Astrocyte of the spinal cord (primary cell): ENCODE data around the gene GRK6.

Experiments
- DNase-seq: peaks from one replicate; pipeline ENCODE4 v3.0.0; 2011; ENCODE audit warnings: low read depth, low spot score
- H3K4me3 ChIP-seq: 2 replicates; pipeline ENCODE4 v1.5.1; 2011; ENCODE audit warnings: low read depth, mild to moderate bottlenecking, low read length, moderate library complexity
- CTCF ChIP-seq: IDR thresholded peaks from 2 replicates; pipeline ENCODE4 v1.5.1; 2012; ENCODE audit warnings: low read depth, mild to moderate bottlenecking, low read length, inconsistent platforms
- in situ Hi-C: cut with HindIII; loops from 2 replicates; pipeline ENCODE4 v1.10.0; 2017; ENCODE audit warnings: low sequenced_read_pairs

Gene GRK6

GRCh38 chr5:177477701-177478477, 51.4 kb downstream of the GRK6 start:
- DNase-seq: peak; percentile 31
- in situ Hi-C loops: no loop called here
- H3K4me3 ChIP-seq: no peak overlapping the region
- TF ChIP-seq CTCF: no peak

- in situ Hi-C loops: no loop called here
Observed at GRCh38 chr5:177478711-177479646, 52.5 kb downstream of the GRK6 start.

GRCh38 chr5:177479774-177480173, 53.3 kb downstream of the GRK6 start:
- H3K4me3 ChIP-seq: no peak overlapping the region
- peak; percentile 57 for DNase-seq
- in situ Hi-C loops: no loop called here
- no peak for TF ChIP-seq CTCF

More at GRCh38 chr5:177478711-177479646, 52.5 kb downstream of the GRK6 start:
- DNase-seq: peak; percentile 39
- no peak for TF ChIP-seq CTCF
- no peak overlapping the region for H3K4me3 ChIP-seq

GRCh38 chr5:177482359-177482795, 55.9 kb downstream of the GRK6 start:
- no peak overlapping the region for H3K4me3 ChIP-seq
- in situ Hi-C loops: no loop called here
- no peak for TF ChIP-seq CTCF
- DNase-seq: peak; percentile 18

- no peak for TF ChIP-seq CTCF
- in situ Hi-C loops: no loop called here
- no peak for DNase-seq
- no peak overlapping the region for H3K4me3 ChIP-seq
Observed at GRCh38 chr5:177483042-177483441, 56.6 kb downstream of the GRK6 start.

GRCh38 chr5:177483994-177484901, 57.8 kb downstream of the GRK6 start:
- DNase-seq: peak; percentile 35
- in situ Hi-C loops: no loop called here
- H3K4me3 ChIP-seq: no peak overlapping the region
- TF ChIP-seq CTCF: no peak
